Smooth muscle cell (in vitro differentiated cells): ENCODE measurements around the gene MAPK1. TPM values are rescaled to one million over a fixed set of nuclear protein-coding genes. Genes with fewer than 3 reads are reported as not detected.

ENCODE experiments used
- DNase-seq: peaks from one replicate; lab custom pipeline; 2025; ENCODE audit not compliant: unreplicated experiment; lab: John Stamatoyannopoulos, UW
- H2AFZ ChIP-seq: fragments of 200-600 bp; sonication (generic); 2 replicates; pipeline ENCODE4 v1.6.0; 2016; ENCODE audit warnings: antibody characterized with exemption, low read depth, mild to moderate bottlenecking
- H3F3A ChIP-seq: fragments of 200-600 bp; sonication (generic); 2 replicates; pipeline ENCODE4 v1.6.0; 2017; ENCODE audit warnings: antibody characterized with exemption, low read depth
- H3K27ac ChIP-seq: fragments of 200-600 bp; sonication (generic); 2 replicates; pipeline ENCODE4 v1.5.1; 2016; ENCODE audit warnings: low read depth, mild to moderate bottlenecking
- H3K27me3 ChIP-seq: fragments of 200-600 bp; sonication (generic); 2 replicates; pipeline ENCODE4 v1.6.1; 2016; ENCODE audit warnings: low read depth, mild to moderate bottlenecking
- H3K36me3 ChIP-seq: fragments of 200-600 bp; sonication (generic); 2 replicates; pipeline ENCODE4 v1.5.1; 2016; ENCODE audit warnings: low read depth
- H3K4me1 ChIP-seq: fragments of 200-600 bp; sonication (generic); 2 replicates; pipeline ENCODE4 v1.5.1; 2016; ENCODE audit warnings: low read depth
- H3K4me2 ChIP-seq: fragments of 200-600 bp; sonication (generic); 2 replicates; pipeline ENCODE4 v1.6.0; 2016; ENCODE audit warnings: mild to moderate bottlenecking
- H3K4me3 ChIP-seq: fragments of 200-600 bp; sonication (generic); 2 replicates; pipeline ENCODE4 v1.5.1; 2016; ENCODE audit warnings: mild to moderate bottlenecking
- H3K79me2 ChIP-seq: fragments of 200-600 bp; sonication (generic); 2 replicates; pipeline ENCODE4 v1.6.0; 2016; ENCODE audit warnings: low read depth, mild to moderate bottlenecking
- H3K9ac ChIP-seq: fragments of 200-600 bp; sonication (generic); 2 replicates; pipeline ENCODE4 v1.6.0; 2016; ENCODE audit warnings: low read depth
- H3K9me3 ChIP-seq: fragments of 200-600 bp; sonication (generic); replicated peaks from 2 replicates; pipeline ENCODE4 v1.5.1; 2016; ENCODE audit warnings: low read depth
- H4K20me1 ChIP-seq: fragments of 200-600 bp; sonication (generic); 2 replicates; pipeline ENCODE4 v1.6.0; 2016; ENCODE audit warnings: low read depth
- WGBS: methylation state at CpG from one replicate; pipeline ENCODE4 v1.1.7; 2016; ENCODE audit warnings: low lambda C conversion rate; 5-methylcytosine and 5-hydroxymethylcytosine counted together
- polyA plus RNA-seq: library from polyadenylated mRNA; unstranded; fragments of >200 nt; fragmentation: Nextera tagmentation; extraction: Ambion mirVana; gene quantifications from 2 replicates; pipeline ENCODE4 v1.2.1, GENCODE V29; 2016
- total RNA-seq: library from RNA; depleted of rRNA; stranded (reverse); fragments of >200 nt; gene quantifications from 2 replicates; pipeline ENCODE4 v1.2.3, GENCODE V29; 2014
- TF ChIP-seq, protein P1 (sequence below): fragments of 200-600 bp; sonication (generic); IDR thresholded peaks from 2 replicates; pipeline ENCODE4 v1.5.1; 2017; ENCODE audit warnings: borderline replicate concordance, mild to moderate bottlenecking, antibody characterized with exemption; ENCODE audit not compliant: insufficient read depth, poor library complexity, severe bottlenecking

MAPK1 gene
- total and polyA plus RNA-seq, 2 experiments from 2014 or later, result 57.1 to 62.3 TPM

DNA sequence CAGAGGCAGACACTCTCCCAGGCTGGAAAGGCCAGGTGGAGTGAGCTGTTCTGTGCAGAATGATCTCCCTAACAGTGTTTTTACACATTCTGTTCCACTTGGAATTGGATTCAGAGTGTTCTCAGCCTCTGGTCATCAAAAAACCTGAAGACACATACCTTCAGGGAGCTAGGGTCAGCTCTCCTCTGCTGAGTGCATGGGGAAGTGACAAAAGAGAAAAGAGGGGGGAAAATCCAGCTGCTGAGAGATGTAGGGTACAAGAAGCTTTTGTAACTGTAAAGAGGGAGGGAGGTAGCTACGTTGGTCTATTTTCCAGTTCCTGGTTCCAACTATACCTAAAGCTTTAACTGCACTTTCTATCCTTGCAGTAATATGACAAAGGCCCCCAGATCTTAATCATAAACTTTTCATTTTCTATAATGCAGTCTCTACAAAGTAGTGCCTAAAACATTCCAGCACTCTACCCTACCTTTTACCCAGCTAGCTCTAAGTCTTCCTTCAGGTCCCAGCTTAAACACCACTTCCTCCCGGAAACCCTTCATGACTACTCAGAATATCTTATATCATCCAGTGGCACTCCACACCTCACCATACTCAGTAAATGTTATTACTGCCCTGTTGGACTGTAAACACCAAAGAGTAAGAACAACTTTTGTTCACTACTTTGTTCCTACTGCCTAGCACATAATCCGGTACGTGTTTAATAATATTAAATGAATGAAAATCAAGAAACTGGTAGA lies 9.2 kb downstream of the MAPK1 start:
- H3K9ac ChIP-seq, result no peak overlapping the region
- peaks cover 100% of the 10 kb centered on the region for H4K20me1 ChIP-seq
- WGBS, result 92% methylated on average over 4 of the region's 4 CpGs

DNA sequence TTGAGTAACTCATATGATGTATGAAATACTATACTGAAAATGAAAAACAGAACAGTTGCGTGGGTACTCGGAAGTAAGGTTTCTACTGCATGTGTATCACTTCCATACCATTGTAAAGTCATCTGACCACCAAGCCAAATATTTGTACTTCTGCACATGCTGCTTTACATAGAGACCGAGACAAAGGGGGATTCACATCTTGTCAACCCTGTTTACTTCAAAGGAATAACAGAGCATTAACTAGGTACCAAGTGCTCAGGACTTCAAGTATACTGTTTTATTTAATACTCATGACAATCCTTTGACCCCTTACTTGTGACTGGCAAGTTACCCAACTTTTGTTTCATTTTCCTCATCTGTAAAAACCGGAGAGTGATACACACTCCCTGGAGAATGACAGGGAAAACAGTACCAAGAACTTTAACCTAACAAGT lies 9.9 kb downstream of the MAPK1 start:
- peaks cover 100% of the 10 kb centered on the region for H4K20me1 ChIP-seq
- no peaks in the 10 kb centered on the region for H3K9me3 ChIP-seq
- H3K9ac ChIP-seq, result no peak overlapping the region
- H3K79me2 ChIP-seq, result peaks cover 100% of the 10 kb centered on the region
- no peaks in the 10 kb centered on the region for H3K36me3 ChIP-seq
- no peak overlapping the region for H2AFZ ChIP-seq
- H3F3A ChIP-seq, result no peaks in the 10 kb centered on the region
- no peaks in the 10 kb centered on the region for H3K27me3 ChIP-seq
- H3K4me2 ChIP-seq, result no peak overlapping the region
- whole genome bisulfite sequencing, result 86% methylated on average over 4 of the region's 4 CpGs
- no peak overlapping the region for H3K27ac ChIP-seq
- DNase-seq, result no peak
- peaks cover 6% of the 10 kb centered on the region for H3K4me1 ChIP-seq
- TF ChIP-seq, protein P1, sequence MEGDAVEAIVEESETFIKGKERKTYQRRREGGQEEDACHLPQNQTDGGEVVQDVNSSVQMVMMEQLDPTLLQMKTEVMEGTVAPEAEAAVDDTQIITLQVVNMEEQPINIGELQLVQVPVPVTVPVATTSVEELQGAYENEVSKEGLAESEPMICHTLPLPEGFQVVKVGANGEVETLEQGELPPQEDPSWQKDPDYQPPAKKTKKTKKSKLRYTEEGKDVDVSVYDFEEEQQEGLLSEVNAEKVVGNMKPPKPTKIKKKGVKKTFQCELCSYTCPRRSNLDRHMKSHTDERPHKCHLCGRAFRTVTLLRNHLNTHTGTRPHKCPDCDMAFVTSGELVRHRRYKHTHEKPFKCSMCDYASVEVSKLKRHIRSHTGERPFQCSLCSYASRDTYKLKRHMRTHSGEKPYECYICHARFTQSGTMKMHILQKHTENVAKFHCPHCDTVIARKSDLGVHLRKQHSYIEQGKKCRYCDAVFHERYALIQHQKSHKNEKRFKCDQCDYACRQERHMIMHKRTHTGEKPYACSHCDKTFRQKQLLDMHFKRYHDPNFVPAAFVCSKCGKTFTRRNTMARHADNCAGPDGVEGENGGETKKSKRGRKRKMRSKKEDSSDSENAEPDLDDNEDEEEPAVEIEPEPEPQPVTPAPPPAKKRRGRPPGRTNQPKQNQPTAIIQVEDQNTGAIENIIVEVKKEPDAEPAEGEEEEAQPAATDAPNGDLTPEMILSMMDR, result no peak
- H3K4me3 ChIP-seq, result no peak overlapping the region

More for the DNA sequence above, 9.2 kb downstream of the MAPK1 start:
- no peaks in the 10 kb centered on the region for H3K27me3 ChIP-seq
- TF ChIP-seq, protein P1, result no peak
- DNase-seq, result no peak
- no peak overlapping the region for H3K4me2 ChIP-seq
- H3K4me3 ChIP-seq, result no peak overlapping the region
- H3F3A ChIP-seq, result no peaks in the 10 kb centered on the region
- H3K4me1 ChIP-seq, result peaks cover 6% of the 10 kb centered on the region
- H3K36me3 ChIP-seq, result no peaks in the 10 kb centered on the region
- peaks cover 100% of the 10 kb centered on the region for H3K79me2 ChIP-seq
- H2AFZ ChIP-seq, result no peak overlapping the region
- H3K9me3 ChIP-seq, result no peaks in the 10 kb centered on the region
- no peak overlapping the region for H3K27ac ChIP-seq

DNA sequence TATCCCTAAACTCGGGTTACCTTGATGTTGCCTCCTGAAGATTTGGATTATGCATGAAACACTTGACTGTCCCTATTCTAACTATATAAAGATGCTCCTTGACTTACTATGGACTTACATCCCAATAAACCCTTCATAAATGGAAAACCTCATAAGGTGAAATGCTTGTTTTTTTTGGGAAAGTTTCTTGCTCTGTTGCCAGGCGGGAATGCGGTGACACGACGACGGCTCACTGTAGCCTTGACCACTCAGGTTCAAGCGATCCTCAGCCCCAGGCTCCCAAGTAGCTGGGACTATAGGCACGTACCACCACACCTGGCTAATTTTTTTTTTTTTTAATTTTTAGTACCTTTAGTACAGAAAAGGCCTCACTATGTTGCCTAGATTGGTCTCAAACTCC lies 10.6 kb downstream of the MAPK1 start:
- Histone ChIP-seq H4K20me1 (peaks cover 100% of the 10 kb centered on the region), H3K79me2 (peaks cover 100% of the 10 kb centered on the region), H3K9ac (no peak overlapping the region), H3K4me3 (no peak overlapping the region), H3K27me3 (no peaks in the 10 kb centered on the region), H3K9me3 (no peaks in the 10 kb centered on the region), H2AFZ (no peak overlapping the region), H3K4me1 (peaks cover 5% of the 10 kb centered on the region), H3F3A (no peaks in the 10 kb centered on the region), H3K36me3 (no peaks in the 10 kb centered on the region), H3K4me2 (no peak overlapping the region), H3K27ac (no peak overlapping the region)
- TF ChIP-seq, protein P1, result no peak
- no peak for DNase-seq
- WGBS, result 93% methylated on average over 8 of the region's 8 CpGs

DNA sequence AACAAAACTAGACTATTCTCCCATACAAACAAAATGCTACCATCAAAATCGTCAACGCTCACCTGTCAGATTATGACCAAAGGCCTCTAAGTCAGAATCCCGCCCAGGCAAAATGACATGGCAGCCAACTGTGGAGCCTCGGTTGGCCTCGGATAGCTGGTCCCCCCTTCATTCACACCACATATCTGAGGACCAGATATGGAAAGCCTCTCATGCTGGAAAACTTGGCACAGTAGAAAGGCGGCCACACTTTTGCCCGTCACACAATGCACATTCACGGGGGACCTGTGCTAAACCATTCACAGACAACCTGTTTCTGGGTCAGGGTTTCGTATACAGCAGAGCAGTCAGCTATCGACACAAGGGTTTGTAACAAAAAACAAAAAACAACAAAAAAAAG lies 11.2 kb downstream of the MAPK1 start:
- H3F3A ChIP-seq, result no peaks in the 10 kb centered on the region
- H2AFZ ChIP-seq, result no peak overlapping the region
- peaks cover 100% of the 10 kb centered on the region for H3K79me2 ChIP-seq
- H3K27ac ChIP-seq, result no peak overlapping the region
- no peak overlapping the region for H3K4me2 ChIP-seq
- no peaks in the 10 kb centered on the region for H3K9me3 ChIP-seq
- no peaks in the 10 kb centered on the region for H3K27me3 ChIP-seq
- WGBS, result 95% methylated on average over 10 of the region's 10 CpGs
- H3K4me1 ChIP-seq, result no peaks in the 10 kb centered on the region
- H3K36me3 ChIP-seq, result no peaks in the 10 kb centered on the region
- H3K4me3 ChIP-seq, result no peak overlapping the region
- DNase-seq, result no peak
- TF ChIP-seq, protein P1, result no peak
- H4K20me1 ChIP-seq, result peaks cover 100% of the 10 kb centered on the region
- no peak overlapping the region for H3K9ac ChIP-seq
